HCT116 (cell line): ENCODE data around the gene SLC6A18.

ENCODE experiments used
- CTCF ChIP-seq, 3 experiments: fragments of 200-600 bp in 1 of 3; sonication (generic) in 1 of 3; IDR thresholded peaks in 2 of 3; conservative IDR thresholded peaks in 1 of 3; 2 replicates each; pipeline ENCODE4 v1.5.1; 2012 to 2017; ENCODE audit warnings: low read depth in 2 of 3, low read length in 2 of 3, antibody characterized with exemption in 1 of 3, borderline replicate concordance in 1 of 3, control low read depth in 1 of 3, mild to moderate bottlenecking in 1 of 3, mixed read lengths in 1 of 3, mixed run types in 1 of 3, moderate library complexity in 1 of 3; ENCODE audit not compliant: insufficient read depth in 1 of 3
- FOSL1 ChIP-seq: IDR thresholded peaks from 2 replicates; pipeline ENCODE4 v1.6.1; 2012; ENCODE audit warnings: low read depth
- POLR2A ChIP-seq: IDR thresholded peaks from 2 replicates; pipeline ENCODE4 v1.7.0; 2011; ENCODE audit warnings: borderline replicate concordance; ENCODE audit not compliant: insufficient read depth, insufficient read length; ENCODE audit errors: extremely low read depth
- POLR2AphosphoS5 ChIP-seq: IDR thresholded peaks from 2 replicates; pipeline ENCODE4 v1.6.1; 2011; ENCODE audit warnings: mild to moderate bottlenecking, low read depth, low read length, moderate library complexity

GRCh38 chr5:1194378-1194777 is 30.8 kb upstream of the SLC6A18 start:
- TF ChIP-seq POLR2AphosphoS5 (no peak), POLR2A (no peak), FOSL1 (no peak), CTCF (IDR thresholded peaks at IDR 0.05 in 2 of 3, conservative IDR thresholded peaks at IDR 0.05 in 1 of 3; ENCODE audit: borderline replicate concordance in 1 of 3, insufficient read depth in 1 of 3, low read depth in 2 of 3, low read length in 2 of 3) (no peak)
